ENCODE measurements around the gene DDIAS.
"Not testable (repeated sequence)": the region's sequence is repeated elsewhere in the genome, so short reads cannot be mapped to it uniquely, and the experiment has no call there.

GRCh38 chr11:82950502-82950901 is 49.0 kb downstream of the DDIAS start:
- not testable (repeated sequence) for TF ChIP-seq FOXK2 (IDR thresholded peaks at IDR 0.05); BHLHE40 (IDR thresholded peaks at IDR 0.05; ENCODE audit: borderline replicate concordance); SUZ12 (IDR thresholded peaks at IDR 0.05); NFRKB (IDR thresholded peaks at IDR 0.05); SP1 (IDR thresholded peaks at IDR 0.05); FOXA1 (IDR thresholded peaks at IDR 0.05); ELF4 (IDR thresholded peaks at IDR 0.05); FOXM1 (IDR thresholded peaks at IDR 0.05; ENCODE audit: borderline replicate concordance); HDGF (IDR thresholded peaks at IDR 0.05; ENCODE audit: borderline replicate concordance); LEF1 (IDR thresholded peaks at IDR 0.05; ENCODE audit: borderline replicate concordance); L3MBTL2 (conservative IDR thresholded peaks at IDR 0.05); ZNF384 (IDR thresholded peaks at IDR 0.05); ARNT (IDR thresholded peaks at IDR 0.05); TARDBP (IDR thresholded peaks at IDR 0.05)
